ENCODE results near the gene SLC37A2.
"Not testable (repeated sequence)": the region's sequence is repeated elsewhere in the genome, so short reads cannot be mapped to it uniquely, and the experiment has no call there.

The SLC37A2 gene

GRCh38 chr11:125082611-125083311 lies 19.7 kb downstream of the SLC37A2 start:
- no peak for DNase-seq (ENCODE audit: extremely low read depth in 1 of 2, low read depth in 1 of 2)

DNA sequence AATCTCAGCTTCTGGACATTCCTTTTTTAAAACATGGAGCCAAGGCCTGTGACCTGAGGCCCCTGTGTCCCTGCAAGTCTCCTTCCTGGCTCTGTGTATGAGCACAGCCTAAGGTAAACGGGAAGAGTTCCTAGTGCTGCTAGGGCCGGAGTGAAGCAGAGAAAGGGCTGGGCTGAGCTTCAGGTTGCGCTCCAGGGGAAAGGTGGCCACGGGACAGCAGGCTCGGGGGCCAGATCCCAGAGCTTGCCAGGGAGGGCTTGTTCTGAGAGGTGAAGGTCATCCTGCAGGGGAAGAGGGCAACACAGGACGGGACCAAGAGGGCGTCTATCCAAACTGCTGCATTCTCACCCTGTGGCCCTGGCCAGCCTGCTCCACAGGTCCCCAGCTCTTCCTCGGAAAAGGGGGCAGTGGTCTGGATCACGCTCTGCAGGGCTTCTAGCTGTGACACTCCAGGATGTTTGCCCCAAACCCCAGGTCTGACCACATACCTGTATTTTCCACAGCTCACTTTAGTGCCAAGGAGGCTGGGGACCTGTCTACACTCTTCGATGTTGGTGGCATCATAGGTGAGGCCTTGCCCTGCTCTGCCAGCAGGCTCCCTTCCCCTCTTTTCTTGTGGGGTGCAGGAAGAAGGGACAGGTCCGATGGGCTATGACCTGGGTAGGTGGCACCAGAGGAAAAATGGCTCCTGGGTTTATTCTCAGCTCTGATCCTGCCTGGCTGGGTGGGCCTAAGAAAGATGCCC lies 20.4 kb downstream of the SLC37A2 start:
- DNase-seq (ENCODE audit: extremely low read depth in 1 of 2, low read depth in 1 of 2) = no peak

DNA sequence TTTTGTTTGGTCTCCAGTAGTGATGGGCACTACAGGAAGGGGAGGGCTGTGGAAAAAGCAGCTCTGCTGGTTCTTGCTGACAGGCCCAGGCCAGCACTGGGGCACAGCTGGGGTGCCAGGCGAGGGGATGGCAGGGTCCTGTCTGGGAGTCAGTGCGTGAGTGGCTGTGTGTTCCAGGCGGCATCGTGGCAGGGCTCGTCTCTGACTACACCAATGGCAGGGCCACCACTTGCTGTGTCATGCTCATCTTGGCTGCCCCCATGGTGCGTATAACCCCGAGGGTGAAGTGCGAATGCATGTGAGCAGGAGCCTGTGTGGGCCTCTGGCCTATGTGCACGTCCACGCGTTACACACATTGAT lies 20.9 kb downstream of the SLC37A2 start:
- DNase-seq (ENCODE audit: extremely low read depth in 1 of 2, low read depth in 1 of 2) = no peak

GRCh38 chr11:125084761-125085231 lies 21.7 kb downstream of the SLC37A2 start:
- DNase-seq (ENCODE audit: extremely low read depth in 1 of 2, low read depth in 1 of 2) = no peak

GRCh38 chr11:125085301-125086081 lies 22.4 kb downstream of the SLC37A2 start:
- no peak for DNase-seq (ENCODE audit: extremely low read depth in 1 of 2, low read depth in 1 of 2)

DNA sequence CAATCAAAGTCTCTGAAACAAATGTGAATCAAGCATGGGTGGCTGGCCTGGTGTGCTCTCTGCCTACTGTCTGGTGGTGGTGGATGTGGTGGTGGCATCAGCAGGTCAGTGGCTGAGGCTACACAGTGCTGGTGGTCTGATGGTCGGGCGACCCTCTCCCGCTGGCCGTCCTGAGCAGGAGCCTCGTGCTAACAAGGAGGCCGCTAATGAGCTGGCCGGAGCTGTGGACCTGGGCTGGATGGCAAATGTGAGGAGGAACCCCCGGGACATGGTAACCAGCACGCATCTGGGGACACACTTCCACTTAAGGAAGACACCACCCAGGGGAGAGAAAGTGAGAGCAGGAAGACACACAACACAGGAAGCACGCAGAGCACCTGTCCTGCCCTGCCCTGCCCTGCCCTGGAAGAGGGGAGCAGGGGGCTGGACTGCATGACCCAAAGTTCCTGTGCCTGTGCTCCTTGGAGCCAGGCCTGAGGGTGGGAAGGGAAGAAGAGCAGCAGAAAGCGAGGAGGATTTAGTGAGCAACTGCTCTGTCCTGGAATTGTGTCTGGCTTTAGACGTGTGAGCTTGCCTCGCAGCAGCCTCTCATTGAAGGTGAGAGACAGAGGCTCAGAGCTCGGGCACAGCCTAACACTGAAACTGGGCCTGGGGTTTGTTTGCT lies 23.7 kb downstream of the SLC37A2 start:
- DNase-seq (ENCODE audit: extremely low read depth in 1 of 2, low read depth in 1 of 2) = no peak

GRCh38 chr11:125088123-125088522 lies 25.0 kb downstream of the SLC37A2 start:
- no peak for DNase-seq (ENCODE audit: extremely low read depth in 1 of 2, low read depth in 1 of 2)

GRCh38 chr11:125088576-125089455 lies 25.7 kb downstream of the SLC37A2 start:
- DNase-seq (ENCODE audit: extremely low read depth in 1 of 2, low read depth in 1 of 2) = no peak

DNA sequence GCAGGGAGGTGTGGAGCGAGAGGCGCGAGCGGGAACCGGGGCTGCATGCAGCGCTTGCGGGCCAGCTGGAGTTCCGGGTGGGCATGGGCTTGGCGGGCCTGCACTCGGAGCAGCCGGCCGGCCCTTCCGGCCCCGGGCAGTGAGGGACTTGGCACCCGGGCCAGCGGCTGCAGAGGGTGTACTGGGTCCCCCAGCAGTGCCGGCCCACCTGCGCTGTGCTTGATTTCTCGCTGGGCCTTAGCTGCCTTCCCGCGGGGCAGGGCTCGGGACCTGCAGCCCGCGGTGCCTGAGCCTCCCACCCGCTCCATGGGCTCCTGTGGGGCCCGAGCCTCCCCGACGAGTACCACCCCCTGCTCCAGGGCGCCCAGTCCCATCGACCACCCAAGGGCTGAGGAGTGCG lies 26.4 kb downstream of the SLC37A2 start:
- not testable (repeated sequence) for DNase-seq (ENCODE audit: extremely low read depth in 1 of 2, low read depth in 1 of 2)

- not testable (repeated sequence) for DNase-seq (ENCODE audit: extremely low read depth in 1 of 2, low read depth in 1 of 2)
Observed at GRCh38 chr11:125090151-125090550, 27.0 kb downstream of the SLC37A2 start.

DNA sequence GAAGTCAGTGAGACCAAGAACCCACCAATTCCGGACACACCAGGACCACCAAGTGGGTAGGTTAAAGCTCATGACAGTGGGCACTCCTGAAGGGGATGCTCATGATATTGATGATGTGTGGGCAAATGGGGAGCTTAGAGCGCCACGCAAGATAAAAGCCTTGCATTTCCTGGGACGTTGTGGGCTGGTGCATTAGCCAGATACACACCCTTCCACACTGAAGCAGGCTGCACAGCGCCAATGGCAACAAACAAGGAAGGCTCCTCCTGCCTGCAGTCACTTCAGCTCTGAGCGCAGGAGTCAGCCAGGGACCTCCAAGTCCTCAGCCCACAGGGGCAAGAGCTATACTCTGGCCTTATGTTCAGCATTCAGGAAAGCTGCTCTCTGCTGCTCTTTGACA lies 27.7 kb downstream of the SLC37A2 start:
- no peak for DNase-seq (ENCODE audit: extremely low read depth in 1 of 2, low read depth in 1 of 2)

DNA sequence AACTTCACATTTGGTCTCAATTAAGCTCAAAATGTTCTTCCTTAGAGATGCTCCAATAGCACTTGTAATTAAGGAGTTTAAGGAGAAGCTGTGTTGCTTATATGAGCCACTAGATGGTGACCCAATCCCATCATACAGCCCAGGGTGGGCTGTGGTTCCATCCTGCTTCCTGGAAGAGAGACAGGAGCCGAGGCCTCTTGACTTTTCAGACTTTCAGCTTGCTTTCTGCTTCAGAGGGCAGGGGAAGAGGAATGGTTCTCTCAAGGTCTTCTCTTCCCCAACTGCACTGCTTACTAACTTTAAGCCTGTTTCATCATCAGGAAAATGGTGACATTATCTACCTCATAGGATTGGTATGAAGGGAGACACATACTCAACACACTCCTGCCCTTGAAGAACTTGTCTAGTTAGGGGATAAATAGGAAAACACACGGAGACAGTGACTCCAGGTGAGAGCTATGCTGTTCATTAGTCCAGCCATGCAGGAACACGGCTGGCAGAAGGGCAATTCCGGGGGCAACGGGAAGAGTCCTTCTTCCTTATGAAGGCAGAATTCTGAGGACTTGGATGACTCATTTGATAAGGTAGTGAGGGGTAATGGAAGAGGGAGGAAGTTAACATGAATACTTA lies 28.3 kb downstream of the SLC37A2 start:
- no peak for DNase-seq (ENCODE audit: extremely low read depth in 1 of 2, low read depth in 1 of 2)

DNA sequence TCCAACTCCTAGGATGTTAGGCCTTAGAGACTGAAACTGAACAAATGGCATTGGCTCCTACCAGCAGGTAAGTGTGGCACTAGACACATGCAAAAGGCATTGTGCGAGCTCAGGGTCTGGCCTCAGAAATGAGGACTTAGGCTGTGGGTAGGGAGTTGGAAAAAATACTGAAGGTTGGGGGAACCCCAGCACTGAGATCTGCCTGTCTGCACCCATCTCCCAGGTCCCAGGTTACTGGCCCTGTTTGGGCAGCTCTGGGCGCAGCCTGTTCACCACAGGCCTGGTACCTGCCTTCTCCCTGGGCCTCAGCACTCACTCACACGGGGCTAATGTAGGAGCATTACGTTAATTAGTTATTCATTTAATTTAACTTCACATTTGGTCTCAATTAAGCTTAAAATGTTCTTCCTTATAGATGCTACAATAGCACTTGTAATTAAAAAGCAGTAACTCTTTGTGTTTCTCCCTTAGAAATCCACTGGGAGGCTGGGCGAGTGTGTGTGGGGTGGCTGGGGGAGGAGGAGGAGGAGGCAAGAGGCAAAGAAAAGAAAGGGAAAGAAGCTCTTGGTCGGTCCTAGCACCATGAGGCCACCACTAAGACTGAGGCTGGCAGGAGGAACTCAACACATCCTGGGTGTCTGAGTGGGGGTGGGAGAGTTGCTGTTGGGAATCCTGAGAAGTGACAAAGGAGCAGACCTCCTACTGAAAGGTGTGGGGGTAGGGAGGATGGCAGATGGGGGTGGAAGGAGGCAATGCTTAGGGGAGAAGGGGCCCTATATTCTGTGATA lies 29.0 kb downstream of the SLC37A2 start:
- no peak for DNase-seq (ENCODE audit: extremely low read depth in 1 of 2, low read depth in 1 of 2)

DNA sequence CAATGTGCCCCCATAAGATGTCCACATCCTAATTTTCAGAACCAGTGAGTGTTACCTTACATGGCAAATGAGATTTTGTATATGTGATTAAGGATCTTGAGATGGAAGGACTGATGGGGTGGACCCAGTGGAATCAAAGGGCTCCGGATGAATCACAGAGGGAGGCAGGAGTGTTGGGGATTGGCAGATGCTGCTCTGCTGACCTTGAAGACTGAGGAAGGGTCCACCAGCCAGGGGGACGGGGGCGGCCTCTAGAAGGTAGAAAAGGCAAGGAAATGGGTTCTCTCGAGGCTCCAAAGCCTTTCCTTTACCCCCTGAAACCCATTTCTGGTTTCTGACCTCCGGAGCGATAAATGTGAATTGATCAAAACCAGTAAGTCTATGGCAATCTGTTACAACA lies 29.6 kb downstream of the SLC37A2 start:
- no peak for DNase-seq (ENCODE audit: extremely low read depth in 1 of 2, low read depth in 1 of 2)

DNA sequence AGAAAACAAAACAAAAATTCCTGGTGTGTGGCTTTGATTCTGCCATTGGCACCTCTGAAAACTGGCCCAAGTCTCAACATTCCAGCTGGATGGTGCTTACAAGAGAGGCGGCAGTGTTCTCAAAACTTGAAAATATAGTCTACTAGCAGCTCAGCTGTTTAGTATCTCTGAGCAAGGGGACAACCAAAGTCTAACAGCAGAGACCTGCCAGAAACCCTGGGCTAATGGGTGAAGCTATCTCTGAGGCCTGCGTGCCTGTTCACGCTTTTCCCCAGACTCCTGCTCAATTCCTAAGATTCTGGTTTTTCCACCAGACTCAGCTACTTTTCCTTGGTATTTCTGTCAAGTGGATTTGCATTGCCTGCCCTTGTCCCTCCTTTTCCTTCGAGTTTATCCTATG lies 30.4 kb downstream of the SLC37A2 start:
- DNase-seq (ENCODE audit: extremely low read depth in 1 of 2, low read depth in 1 of 2) = no peak

GRCh38 chr11:125094731-125095130 lies 31.6 kb downstream of the SLC37A2 start:
- DNase-seq (ENCODE audit: extremely low read depth in 1 of 2, low read depth in 1 of 2) = no peak

DNA sequence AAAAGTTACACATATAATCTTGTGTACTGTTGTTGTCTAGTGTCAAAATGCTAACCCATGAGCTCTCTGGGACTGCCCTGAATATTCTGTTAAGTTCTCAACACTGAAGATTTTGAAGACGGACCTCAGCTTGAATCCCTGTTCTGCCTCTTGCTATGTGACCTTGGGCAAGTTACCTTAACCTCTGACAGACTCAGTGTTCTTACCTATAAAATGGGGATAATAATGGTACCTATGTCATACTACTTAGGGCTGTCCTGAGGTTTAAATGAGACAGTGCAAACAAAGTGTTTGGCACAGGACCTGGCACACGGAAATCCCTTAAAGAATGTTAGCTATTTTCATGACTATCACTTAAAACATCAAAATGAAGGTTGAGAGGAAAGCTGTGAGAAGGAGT lies 37.0 kb downstream of the SLC37A2 start:
- no peak for DNase-seq (ENCODE audit: extremely low read depth in 1 of 2, low read depth in 1 of 2)

- no peak for DNase-seq (ENCODE audit: extremely low read depth in 1 of 2, low read depth in 1 of 2)
Observed at GRCh38 chr11:125101596-125101995, 38.5 kb downstream of the SLC37A2 start.

DNA sequence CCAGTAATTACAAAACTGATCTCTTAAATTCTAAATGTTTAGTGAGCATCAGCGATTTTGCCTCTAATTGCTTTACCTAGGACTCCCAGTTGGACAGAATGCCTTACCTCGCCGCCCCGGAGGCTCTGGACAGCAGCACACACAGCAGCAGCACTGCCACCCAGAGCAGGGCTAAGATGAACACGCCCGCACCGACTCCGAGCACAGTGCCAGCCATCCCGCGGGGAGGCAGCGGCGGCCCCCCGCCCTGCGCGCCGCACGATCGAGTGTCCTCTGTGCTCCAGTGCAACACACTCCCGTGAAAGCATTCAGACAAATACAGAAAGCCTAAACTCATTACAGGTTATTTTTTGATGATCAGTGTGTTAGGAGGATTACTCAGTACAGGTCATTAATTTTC lies 38.9 kb downstream of the SLC37A2 start:
- no peak for DNase-seq (ENCODE audit: extremely low read depth in 1 of 2, low read depth in 1 of 2)

All from stimulated activated CD8-positive, alpha-beta memory T cell treated with anti-CD3 and anti-CD28 coated beads, Interleukin-7, amount 100 ng/mL, for 48 hours (primary cell).